Measurements from ENCODE around the gene SEC24D.

SEC24D gene

DNA sequence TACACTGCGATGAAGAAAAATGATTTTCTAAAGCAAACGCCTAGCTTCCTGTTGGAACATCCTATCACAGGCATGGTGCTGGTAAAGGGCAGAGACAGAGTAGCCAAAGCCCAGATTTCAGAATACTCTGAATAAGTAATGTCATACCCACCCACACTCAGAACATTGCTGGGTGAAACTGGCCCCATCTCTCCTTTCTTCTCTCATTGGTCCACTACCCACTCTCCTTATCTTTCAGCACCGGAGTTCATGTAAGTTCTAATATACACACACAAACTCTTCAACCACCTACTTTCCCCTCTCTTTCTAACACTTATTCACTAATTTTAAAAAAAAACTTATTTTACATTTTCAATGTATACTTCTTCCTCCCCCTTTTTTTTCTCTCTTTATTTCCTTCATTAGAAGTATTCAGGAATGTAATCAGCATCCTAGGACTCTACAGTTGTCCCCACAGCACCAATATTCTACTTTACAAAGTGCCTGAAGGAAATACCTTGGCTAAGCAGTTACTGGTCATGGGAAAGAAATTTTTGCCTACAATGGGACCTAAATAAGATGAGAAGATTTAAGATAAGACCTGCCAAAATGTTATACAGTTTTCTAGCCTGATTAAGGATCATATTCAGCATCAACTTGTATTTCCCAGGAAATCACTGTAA lies 63.0 kb downstream of the SEC24D start:
- no peak for FAIRE-seq

DNA sequence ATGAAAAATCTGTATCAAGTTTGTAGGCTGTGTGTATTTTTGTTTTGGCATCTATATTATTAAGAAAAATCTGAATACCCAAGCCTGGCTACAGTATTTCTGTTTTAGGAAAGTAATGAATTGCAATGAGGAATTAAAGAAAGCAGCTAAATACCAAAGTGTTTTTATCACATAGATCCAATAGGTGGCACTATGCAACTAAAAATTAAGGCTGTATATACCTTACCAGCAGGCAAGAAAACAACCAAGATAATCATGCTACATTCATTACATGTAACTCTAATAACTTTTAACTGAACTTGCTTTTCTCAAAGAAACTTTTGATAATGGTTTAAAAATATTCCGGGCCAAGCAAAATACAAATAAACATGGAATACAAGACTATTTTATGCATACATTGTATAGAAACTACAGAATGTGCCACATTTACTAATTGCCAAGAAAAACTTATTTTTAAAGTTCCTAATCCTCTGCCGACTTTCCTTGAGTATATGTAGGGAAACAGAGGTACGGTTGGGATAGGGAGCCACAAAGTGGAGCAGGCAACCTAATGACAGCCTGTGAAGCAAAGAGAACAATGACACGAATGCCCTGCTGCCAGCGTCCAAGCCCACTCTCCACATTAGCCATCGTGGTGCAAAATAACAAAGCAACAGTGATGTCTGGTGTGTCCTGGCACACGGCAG lies 63.7 kb downstream of the SEC24D start:
- peak; percentile 90 for FAIRE-seq

DNA sequence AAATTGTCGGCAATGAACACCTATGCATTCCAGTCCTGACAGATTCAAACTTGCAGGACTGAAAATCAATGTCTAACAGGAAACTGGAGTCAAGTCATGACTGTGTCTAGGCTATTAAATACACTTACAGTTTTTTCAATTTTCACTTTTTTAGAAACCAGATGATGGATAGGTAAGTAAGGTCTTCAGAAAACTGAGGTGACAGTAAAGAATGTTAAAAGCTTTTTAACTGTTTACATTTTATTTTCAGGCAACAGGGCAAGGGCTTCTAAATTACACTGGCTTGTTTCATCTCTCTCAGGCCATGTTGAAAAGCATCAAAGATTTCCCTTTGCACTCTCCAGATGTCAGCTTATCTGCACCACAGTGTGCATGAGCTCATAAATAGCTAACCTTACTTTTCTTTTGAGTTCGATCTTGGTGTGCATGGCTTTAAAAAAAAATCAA lies 65.2 kb downstream of the SEC24D start:
- FAIRE-seq: no peak

DNA sequence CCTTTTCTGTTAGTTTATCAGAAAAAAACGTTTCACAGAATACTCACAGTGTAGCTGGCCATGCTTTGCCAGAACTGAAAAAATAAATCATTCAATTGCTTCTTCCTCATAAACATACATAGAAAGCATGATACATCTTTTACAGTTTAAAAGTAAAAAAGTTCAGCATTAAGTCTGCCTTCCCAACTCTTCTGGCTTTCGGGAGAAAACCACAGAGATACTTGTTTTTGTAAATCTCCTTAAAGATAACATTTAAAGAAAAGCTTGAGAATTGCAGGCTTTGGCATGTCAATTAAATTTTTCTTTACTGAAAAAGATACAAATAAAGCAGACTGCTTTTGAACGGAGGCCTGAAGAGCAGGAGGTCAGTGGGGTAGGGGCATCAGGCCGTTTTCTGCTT lies 66.8 kb downstream of the SEC24D start:
- no peak for FAIRE-seq

DNA sequence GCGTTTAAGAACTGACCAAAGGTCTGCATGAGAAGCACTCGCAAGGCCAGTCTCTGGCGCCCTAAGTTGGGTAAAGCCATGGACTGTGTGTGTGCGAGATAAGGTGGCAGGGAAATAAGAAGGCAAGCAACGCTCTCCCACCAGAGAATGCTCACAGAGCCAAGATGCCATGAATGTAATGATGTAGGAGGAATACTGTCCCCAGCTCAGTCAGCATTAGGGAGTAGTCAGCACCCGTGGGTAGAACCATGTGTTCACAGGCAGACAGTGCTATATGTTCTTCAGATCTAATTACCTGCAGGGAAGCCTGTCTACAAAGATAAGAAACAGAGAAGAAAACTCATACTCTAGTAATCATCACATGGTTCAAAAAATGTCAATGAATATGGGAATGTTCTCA lies 68.8 kb downstream of the SEC24D start:
- FAIRE-seq: no peak

DNA sequence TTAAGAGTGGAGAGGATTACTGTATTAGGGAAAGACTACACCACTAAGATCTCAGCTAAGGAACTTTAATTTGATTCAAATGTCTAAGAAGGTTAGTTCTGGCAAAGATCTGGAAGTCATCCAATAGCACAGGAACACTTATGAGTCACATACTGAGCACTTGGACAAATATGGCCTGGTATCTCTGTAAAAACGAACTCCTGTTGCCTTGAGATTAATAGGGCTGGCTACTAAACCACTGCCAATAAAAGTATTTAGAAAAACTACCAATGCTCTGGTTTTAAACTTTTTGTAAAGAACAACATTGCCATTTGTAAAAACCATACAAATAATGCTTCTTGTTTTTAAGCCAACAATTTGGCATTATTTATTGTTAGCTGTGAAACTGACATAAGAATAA lies 70.5 kb downstream of the SEC24D start:
- no peak for FAIRE-seq

DNA sequence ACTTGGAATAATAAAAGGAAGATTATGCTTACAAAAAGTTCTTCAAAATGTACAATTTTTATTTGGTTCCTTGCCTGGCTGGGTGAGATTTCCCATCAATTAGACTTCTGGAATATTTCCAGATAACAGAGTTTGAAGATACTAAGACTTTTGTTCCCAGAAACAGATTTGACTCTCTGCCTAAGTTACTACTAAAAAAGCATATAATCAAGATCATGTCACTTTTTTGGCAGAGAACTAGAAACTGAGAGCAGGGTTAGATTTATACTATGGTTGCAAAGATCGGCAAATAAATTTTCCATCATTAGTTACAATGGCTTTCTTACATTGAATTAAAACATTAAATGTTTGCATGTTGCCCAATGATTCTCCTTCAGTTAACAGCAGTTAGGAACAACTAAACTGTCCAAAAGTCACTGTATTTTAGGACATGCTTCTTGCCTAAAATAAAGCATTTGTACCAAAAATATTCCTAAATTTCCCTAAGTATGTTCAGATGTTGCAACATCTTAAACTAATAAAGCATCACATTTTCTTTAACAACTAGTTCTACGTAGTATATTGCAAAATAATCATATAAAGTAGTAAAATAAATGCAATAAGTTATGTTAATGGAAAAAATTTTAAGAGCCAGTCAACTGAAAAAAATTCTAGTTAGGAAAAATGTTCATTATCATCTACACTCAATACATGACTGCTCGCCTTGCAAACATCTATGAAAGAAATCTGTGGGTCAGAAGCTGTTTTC lies 73.0 kb downstream of the SEC24D start:
- no peak for FAIRE-seq

DNA sequence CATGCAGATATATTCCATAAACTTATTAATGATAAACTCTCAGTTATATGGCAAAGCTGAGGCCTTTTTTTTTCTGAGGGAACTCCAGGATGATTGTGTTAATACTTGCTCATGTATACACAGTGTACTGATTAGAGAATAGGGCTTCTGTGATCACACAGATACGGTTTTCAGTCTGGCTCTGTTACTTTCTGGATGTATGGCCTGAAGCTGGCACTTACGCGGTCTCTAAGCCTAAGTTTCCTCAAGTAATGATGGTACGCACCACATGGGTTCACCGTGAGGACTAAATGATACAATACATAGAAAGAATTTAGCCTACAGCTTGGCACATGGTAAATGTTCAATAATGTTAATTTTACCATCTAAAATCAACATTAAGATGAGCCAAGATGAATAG lies 73.8 kb downstream of the SEC24D start:
- no peak for FAIRE-seq

DNA sequence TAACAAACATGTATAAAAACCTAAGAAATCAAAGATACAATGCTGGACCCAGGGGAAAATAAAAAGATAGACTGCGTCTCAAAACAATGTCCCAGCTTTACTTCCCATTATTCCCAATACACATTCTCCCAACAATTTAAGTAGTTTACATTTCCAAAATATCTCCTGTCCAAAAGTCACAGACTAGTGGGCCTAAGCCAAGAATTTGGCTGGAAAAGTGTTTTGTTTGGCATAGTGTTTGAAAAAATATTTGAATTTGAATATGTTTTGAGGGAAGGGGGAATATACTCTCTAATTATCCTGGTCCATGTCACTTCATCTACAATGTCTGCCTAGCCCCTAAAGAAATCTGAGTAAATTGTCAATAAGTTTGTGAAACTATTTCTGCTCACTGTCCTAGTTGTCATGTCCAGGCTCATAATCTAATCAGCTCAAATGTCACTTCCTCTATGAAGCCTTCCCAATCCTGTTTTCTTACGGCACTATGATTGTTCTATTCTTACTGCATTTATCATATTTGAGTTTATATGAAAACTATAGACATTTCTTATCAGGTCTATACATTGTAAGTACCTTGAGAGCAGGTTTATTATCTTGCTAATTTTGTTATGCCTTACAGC lies 74.4 kb downstream of the SEC24D start:
- FAIRE-seq: no peak

DNA sequence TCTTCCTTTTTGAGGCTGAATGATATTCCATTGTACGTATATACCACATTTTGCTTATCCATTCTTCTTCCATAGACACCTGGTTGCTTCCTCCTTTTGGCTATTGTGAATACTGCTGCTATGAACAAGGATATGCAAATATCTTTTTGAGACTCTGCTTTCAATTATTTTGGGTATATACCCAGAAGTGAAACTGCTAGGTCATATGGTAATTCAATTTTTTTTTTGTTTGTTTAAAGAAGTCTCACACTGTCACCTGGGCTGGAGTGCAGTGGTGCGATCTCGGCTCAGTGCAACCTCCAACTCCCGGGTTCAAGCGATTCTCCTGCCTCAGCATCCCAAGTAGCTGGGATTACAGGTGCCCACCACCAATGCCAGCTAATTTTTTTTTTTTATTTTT lies 75.4 kb downstream of the SEC24D start:
- FAIRE-seq: no peak

DNA sequence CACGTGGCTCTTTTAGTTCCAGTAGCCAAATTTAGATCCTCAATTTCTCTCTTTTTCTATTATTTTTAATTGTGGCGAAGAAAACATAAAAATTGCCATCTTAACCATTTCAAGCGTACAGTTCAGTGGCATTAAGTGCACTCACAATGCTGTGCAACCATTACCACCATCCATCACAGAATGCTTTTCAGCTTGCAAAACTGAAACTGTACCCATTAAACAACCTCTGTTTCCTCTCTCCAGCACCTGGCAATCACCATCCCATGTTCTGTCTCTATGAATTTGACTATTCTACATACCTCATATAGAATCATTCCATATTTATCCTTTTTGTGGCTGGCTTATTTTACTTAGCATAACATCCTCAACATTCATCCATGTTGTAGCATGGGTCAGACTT lies 75.8 kb downstream of the SEC24D start:
- no peak for FAIRE-seq

DNA sequence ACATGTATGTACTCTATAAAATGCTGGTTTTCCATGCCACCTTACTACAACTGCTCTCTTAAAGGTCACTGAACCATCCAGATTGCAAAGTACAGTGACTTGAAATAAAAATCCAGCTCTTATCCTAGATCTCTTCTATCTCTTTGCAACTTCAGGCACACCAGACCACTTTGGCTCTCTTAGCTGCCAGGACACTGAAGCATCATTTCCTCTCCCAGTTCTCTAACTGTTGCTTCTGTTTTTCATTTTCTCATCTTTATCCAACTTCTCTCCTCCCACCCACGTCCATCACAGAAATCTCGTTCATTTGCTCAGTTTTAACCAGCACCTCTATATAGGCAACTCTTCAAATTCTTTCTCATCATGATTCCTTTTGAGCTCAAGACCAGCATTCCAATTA lies 76.4 kb downstream of the SEC24D start:
- FAIRE-seq: no peak

DNA sequence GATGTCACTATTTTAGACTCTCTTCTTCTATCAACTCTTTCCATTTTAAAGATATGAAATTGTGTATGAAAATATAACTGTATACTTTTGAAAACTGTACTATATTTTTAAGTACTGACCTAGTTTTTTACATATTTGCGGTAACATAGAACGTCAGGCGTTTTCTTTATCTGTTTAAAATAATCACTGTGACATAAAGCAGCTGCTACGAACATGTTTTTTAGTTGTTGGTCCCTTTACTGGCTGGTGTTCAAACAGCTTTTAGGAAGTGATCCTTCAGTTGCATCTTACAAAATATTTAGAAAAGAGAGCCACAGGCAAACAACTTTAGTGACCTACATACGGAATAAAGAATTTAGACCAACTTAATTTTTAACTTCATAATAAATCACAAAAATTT lies 77.6 kb downstream of the SEC24D start:
- FAIRE-seq: no peak

DNA sequence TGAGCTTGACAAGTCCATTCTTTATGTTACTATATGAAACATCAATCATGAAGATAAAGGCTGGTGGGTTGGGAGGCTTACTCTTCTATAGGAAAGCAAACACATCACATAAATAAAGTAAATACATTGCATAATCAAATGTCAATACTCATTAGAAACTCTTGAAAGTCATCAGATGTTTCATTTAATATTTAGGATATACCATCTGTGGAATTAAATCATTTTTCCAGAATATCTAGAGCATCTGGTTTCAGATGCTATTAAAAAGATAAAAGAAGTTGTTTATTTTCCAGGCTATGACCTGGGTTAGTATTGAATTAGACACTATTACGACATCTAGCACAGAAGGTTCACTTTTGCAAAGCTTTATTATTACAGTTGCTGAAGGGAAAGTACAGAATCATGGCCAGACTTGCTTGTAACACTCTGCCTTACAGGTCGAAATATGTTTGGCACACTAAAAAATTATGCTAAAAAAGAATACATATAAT lies 78.1 kb downstream of the SEC24D start:
- FAIRE-seq: no peak

DNA sequence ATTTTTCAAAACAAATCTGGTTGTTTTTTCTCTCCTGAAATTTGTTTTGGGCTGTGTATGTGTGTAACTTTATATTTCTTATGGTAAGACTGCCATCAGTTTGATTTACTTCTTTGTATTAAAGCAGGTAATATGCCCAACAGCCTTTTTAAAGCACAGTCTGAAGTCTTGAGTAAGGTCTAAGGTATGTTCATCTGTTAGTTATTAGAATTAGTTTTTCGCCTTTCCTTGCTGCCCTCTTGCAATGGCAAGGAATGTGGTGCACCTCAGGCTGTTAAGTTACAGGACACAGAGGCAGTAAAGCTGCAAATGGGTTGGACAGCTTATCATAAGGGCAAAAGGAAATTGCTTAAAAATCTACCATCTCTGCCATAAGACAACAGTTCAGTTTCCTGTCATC lies 79.0 kb downstream of the SEC24D start:
- FAIRE-seq: no peak

DNA sequence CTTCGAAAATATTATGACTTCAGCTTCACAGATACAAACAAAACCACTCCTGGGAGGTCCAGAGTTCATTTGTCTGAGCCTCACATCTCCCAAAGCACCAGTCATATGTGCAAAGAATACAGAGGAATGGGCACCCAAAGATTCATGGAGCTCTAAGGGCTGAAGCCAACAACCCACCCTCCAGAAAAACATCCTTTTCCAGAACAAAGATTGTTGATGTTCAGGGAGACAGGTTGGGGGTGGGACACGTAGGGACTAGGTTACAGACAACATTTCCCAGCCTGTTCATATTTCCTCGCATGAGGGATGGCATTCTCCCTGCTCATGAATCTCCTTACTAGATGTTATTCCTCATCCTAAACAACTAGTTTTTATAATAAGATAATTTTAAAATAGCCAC lies 79.5 kb downstream of the SEC24D start:
- FAIRE-seq: no peak

DNA sequence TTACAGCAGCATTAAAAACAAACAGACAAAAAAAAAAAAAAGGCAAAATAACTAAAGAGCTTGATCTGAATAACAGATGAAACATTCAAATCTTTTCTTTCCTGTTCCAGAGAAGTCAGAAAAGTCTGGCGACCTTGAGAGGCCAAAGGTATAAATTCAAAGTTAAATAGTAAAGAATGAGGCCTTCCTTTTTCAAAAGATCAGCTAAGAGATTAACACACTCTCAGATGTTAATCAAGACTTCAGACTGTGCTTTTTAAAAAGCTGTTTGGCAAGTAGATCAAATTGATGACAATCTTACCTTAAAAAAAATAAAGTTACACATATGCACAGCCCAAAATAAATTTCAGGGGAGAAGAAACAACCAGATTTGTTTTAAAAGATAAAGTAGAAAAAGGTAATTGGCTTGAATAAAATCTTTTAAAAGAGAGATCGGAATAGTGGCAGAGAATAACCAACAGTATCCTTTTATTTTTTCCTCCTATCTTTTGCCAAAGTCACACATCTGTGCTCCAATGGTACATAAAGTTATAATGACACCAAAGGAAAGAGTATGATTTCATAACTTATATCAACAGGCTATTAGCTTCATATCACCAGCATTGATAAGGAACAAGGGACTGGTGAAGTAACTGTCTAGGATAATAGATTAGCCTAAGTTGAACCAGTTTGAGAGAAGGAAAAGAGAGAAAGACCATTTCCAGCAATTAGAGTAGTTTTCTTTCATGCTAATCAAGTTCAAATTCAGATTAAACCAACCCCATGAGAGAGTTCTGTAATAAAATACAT lies 80.3 kb downstream of the SEC24D start:
- FAIRE-seq: no peak

DNA sequence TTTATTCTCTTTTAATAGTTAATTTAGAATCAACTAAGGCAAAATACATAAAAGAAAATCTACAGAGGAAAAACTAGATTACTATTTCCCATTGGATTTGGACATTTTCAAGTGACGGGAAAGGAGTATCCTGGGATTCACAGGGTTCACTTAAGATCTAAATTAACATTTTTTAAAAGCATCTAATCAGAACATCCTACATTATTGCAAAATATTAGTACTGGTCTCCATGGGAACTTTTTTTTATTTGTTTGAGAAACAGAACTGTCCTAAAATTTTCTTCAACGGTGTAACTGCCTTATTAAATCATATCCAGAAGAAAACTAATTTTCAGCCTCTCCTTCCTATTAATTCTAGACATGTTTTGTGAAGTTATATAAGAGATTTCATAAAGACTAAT lies 81.0 kb downstream of the SEC24D start:
- no peak for FAIRE-seq

DNA sequence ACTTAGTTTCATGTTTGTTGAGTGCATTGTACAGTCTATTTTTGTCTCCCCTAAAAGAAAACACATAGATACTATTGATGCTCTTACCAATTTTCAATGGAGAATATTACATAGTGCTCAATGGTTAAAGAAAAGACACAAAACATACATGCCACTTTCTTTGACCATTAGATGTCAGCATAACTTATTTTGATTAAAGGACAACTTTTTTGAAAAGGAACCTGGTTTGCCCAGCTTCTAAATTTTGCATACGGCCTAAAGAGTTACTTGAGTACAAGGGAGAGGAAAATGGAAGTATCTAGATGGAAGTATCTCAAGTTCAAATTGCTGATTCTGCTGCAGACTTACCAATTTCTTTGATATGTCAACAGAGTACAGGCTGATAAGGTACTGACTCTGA lies 82.2 kb downstream of the SEC24D start:
- no peak for FAIRE-seq

DNA sequence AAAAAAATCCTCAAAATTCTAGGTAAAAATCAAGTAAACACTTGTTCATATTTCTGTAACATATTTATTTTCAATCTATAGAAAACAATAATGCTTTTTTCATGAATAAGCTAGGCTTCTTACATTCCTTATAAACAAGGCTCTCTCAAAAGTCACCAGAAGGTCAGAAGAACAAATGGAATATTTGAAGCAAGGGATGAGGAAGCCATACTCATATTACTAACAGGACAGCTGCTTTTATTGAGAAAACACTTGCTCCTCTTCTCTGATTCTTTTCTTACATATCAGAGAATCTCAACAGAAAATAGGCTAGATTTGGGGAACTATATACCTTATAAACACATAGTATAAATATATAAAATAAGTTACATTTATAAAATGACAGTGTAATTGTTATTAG lies 82.8 kb downstream of the SEC24D start:
- no peak for FAIRE-seq

DNA sequence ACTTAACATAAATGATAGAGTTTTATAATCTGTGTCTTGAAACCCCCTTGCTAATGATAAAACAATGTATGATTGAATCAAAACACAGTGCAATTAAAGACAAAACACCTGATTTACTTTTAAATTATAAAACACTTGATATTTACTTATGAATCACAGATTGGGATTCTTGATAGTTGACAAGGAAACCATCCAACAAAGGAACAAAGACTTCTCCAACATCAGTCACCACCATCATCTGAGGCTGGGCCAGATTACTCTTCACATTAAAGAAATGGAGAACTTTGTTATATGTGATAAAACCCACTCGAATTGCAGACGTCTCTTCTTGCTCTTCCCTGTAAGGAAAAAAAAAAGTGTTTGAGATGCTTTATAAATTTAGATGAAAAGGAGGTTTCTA lies 83.4 kb downstream of the SEC24D start:
- FAIRE-seq: no peak

DNA sequence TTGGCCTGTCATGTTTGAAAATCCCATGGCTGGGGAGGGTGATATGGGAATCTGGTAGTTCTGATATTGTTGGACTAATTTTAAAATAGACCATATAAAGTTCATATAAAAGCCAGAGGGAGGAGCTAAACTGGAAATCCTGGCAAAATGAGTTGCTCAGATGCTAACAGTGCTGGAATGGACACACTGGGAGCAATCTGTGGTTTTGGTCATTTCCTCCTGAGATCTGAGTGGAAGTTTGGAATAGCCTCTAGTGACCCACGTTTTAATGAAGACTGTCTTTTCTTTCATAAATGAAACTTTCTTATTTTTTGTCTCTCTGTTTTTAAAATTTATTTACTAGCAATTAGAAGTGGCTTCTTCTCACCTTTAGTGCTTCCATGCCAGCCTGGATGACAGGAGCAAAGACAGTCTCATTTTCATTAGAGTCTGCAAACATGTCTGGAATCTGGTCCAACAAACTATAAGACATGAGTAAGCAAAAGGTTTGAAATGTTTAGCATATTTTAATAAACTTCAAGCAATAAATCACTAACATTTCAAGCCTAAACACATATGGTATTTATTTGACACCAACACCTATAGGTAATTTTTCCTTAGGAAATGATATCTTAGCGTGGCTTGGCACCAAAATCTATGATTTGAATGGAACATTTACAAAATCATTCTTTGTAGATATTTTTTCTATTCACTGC lies 84.2 kb downstream of the SEC24D start:
- no peak for FAIRE-seq

Measured in TTC549 (cell line).